Effector memory CD4-positive, alpha-beta T cell (primary cell): ENCODE results near the gene NEDD4L.

ENCODE experiments used
- DNase-seq, 3 donors: peaks; one replicate each; pipeline ENCODE4 v3.0.0-alpha.2; 2020
- H3K27ac ChIP-seq: 2 replicates; pipeline ENCODE4 v1.7.0; 2013; ENCODE audit warnings: mild to moderate bottlenecking, low read length, moderate library complexity; ENCODE audit not compliant: insufficient read depth, poor library complexity, severe bottlenecking
- H3K27me3 ChIP-seq: replicated peaks from 2 replicates; pipeline ENCODE4 v1.7.0; 2013; ENCODE audit warnings: mild to moderate bottlenecking, low read length; ENCODE audit not compliant: insufficient read depth, control insufficient read depth, poor library complexity, severe bottlenecking
- H3K36me3 ChIP-seq: 2 replicates; pipeline ENCODE4 v1.7.0; 2013; ENCODE audit warnings: mild to moderate bottlenecking, low read length, moderate library complexity; ENCODE audit not compliant: control insufficient read depth, insufficient read depth
- H3K4me1 ChIP-seq: 2 replicates; pipeline ENCODE4 v1.7.0; 2013; ENCODE audit warnings: low read length, mild to moderate bottlenecking; ENCODE audit not compliant: control insufficient read depth, insufficient read depth, poor library complexity, severe bottlenecking
- H3K4me3 ChIP-seq: 2 replicates; pipeline ENCODE4 v1.7.0; 2013; ENCODE audit warnings: low read length, low read depth, mild to moderate bottlenecking; ENCODE audit not compliant: insufficient read depth, poor library complexity, severe bottlenecking
- H3K9me3 ChIP-seq: 2 replicates; pipeline ENCODE4 v1.7.0; 2013; ENCODE audit warnings: mild to moderate bottlenecking, low read length, moderate library complexity; ENCODE audit not compliant: control insufficient read depth

Gene NEDD4L

GRCh38 chr18:58350526-58350925 is 306.5 kb downstream of the NEDD4L start:
- H3K4me1 ChIP-seq: no peaks in the 10 kb centered on the region
- DNase-seq: no peak
- H3K27me3 ChIP-seq: no peaks in the 10 kb centered on the region
- H3K4me3 ChIP-seq: no peak overlapping the region
- H3K27ac ChIP-seq: no peak overlapping the region
- no peaks in the 10 kb centered on the region for H3K9me3 ChIP-seq
- H3K36me3 ChIP-seq: no peaks in the 10 kb centered on the region

- Histone ChIP-seq H3K27me3 (no peaks in the 10 kb centered on the region), H3K27ac (no peak overlapping the region), H3K4me1 (no peaks in the 10 kb centered on the region), H3K36me3 (no peaks in the 10 kb centered on the region), H3K4me3 (no peak overlapping the region), H3K9me3 (no peaks in the 10 kb centered on the region)
- no peak for DNase-seq
Measured at GRCh38 chr18:58351776-58352175, 307.8 kb downstream of the NEDD4L start.

- Histone ChIP-seq H3K9me3 (no peaks in the 10 kb centered on the region), H3K27ac (no peak overlapping the region), H3K27me3 (no peaks in the 10 kb centered on the region), H3K36me3 (no peaks in the 10 kb centered on the region), H3K4me1 (no peaks in the 10 kb centered on the region), H3K4me3 (no peak overlapping the region)
- no peak for DNase-seq
Measured at GRCh38 chr18:58353581-58353980, 309.6 kb downstream of the NEDD4L start.

- Histone ChIP-seq H3K4me3 (no peak overlapping the region), H3K27me3 (no peaks in the 10 kb centered on the region), H3K4me1 (no peaks in the 10 kb centered on the region), H3K27ac (no peak overlapping the region), H3K9me3 (no peaks in the 10 kb centered on the region), H3K36me3 (no peaks in the 10 kb centered on the region)
- DNase-seq: no peak
Measured at GRCh38 chr18:58354051-58354450, 310.0 kb downstream of the NEDD4L start.

- H3K27me3 ChIP-seq: no peaks in the 10 kb centered on the region
- no peaks in the 10 kb centered on the region for H3K4me1 ChIP-seq
- no peaks in the 10 kb centered on the region for H3K9me3 ChIP-seq
- no peak overlapping the region for H3K27ac ChIP-seq
- H3K4me3 ChIP-seq: no peak overlapping the region
- no peaks in the 10 kb centered on the region for H3K36me3 ChIP-seq
- no peak for DNase-seq
Measured at GRCh38 chr18:58354791-58355190, 310.8 kb downstream of the NEDD4L start.

DNA sequence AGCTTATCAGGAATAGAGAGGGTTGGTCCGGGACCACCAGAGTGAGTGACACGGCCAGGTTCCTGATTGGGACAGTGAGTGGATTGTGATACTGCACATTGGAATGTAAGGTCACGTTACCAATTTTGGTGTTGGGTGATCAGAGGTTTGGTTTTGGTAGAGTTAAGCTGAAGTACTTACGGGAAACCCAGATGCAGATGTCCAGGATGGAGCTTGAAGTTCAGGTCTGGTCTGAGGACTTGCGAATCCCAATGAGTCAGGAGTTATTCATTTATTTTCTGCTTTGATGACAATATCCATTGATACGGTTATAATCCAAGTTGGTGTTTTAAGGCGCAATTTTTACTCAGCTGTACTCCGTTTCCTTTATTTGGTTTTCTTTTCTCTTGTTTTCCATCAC is 311.2 kb downstream of the NEDD4L start:
- H3K4me3 ChIP-seq: no peak overlapping the region
- no peaks in the 10 kb centered on the region for H3K27me3 ChIP-seq
- no peaks in the 10 kb centered on the region for H3K4me1 ChIP-seq
- DNase-seq: no peak
- H3K9me3 ChIP-seq: no peaks in the 10 kb centered on the region
- no peak overlapping the region for H3K27ac ChIP-seq
- H3K36me3 ChIP-seq: no peaks in the 10 kb centered on the region

GRCh38 chr18:58359218-58359617 is 315.2 kb downstream of the NEDD4L start:
- no peaks in the 10 kb centered on the region for H3K36me3 ChIP-seq
- no peaks in the 10 kb centered on the region for H3K27me3 ChIP-seq
- no peak overlapping the region for H3K27ac ChIP-seq
- H3K4me3 ChIP-seq: no peak overlapping the region
- no peak for DNase-seq
- no peaks in the 10 kb centered on the region for H3K4me1 ChIP-seq
- no peaks in the 10 kb centered on the region for H3K9me3 ChIP-seq

DNA sequence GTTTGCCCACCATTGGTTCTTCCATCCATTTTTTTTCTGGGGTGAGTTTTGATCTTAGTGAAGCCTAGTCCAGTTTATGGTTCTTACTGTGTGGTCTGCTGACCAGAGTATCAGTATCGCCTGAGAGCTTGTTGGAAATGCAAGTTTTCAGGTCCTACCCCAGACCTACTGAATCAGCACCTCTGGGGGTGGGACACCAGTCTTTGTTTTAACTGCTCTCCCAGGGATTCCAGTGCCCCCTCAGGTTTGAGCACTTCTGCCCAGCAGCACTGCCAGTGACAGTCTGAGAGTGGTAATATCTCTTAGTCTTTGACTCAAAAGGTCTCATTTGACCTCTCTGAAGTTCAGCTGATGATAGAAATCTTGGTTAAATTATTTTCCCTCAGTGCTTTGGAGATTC is 315.6 kb downstream of the NEDD4L start:
- Histone ChIP-seq H3K4me3 (no peak overlapping the region), H3K4me1 (no peaks in the 10 kb centered on the region), H3K27ac (no peak overlapping the region), H3K36me3 (no peaks in the 10 kb centered on the region), H3K27me3 (no peaks in the 10 kb centered on the region), H3K9me3 (no peaks in the 10 kb centered on the region)
- no peak for DNase-seq

DNA sequence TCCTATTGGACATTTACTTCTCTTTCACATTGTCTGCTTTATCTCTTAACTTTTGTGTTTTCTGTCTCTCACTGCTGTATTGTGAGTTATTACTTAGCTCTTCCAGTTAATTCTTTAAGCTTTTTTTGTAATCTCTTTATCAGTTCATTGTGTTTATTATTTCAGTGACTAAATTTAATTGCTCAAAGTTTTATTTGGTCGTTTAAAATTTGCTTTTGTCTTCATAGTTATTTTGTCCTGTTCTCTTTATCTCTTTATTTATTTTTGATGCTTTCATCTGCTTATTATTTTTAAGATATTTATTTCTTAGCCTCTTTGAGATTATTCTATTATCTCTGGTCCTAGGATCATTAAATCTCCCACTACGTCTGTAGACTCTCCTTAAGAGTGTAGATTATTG is 316.3 kb downstream of the NEDD4L start:
- H3K27ac ChIP-seq: no peak overlapping the region

GRCh38 chr18:58361212-58361611 is 317.2 kb downstream of the NEDD4L start:
- H3K27ac ChIP-seq: no peak overlapping the region
- no peak overlapping the region for H3K4me3 ChIP-seq
- no peak for DNase-seq
- H3K9me3 ChIP-seq: no peaks in the 10 kb centered on the region
- H3K4me1 ChIP-seq: no peaks in the 10 kb centered on the region
- H3K36me3 ChIP-seq: no peaks in the 10 kb centered on the region
- no peaks in the 10 kb centered on the region for H3K27me3 ChIP-seq

More for the DNA sequence above, 316.3 kb downstream of the NEDD4L start:
- H3K27me3 ChIP-seq: no peaks in the 10 kb centered on the region
- no peaks in the 10 kb centered on the region for H3K4me1 ChIP-seq
- no peaks in the 10 kb centered on the region for H3K9me3 ChIP-seq
- DNase-seq: no peak
- no peak overlapping the region for H3K4me3 ChIP-seq
- H3K36me3 ChIP-seq: no peaks in the 10 kb centered on the region
